Mesenteric fat pad (tissue), 1 donor: Measurements from ENCODE around the gene PREB. TPM values are rescaled to one million over a fixed set of nuclear protein-coding genes. Genes with fewer than 3 reads are reported as not detected.
A peak's percentile ranks its signal among the peaks of the same experiment; 100 is the strongest.

Experiments
- DNase-seq: peaks from one replicate; pipeline ENCODE4 v3.0.0-alpha.2; 2020; ENCODE audit warnings: low spot score
- total RNA-seq: library from RNA; stranded (reverse); fragmentation: NEBNext Ultra II Directional; extraction: Animal tissue kit (Norgen Biotek cat#: 25700); gene quantifications from one replicate; pipeline ENCODE4 v1.2.1, GENCODE V29; 2021
- donor health status: DM: yes; HTN: yes; CAD: no.

Gene PREB
- total RNA-seq, 1 donor from 2014 or later, result 76.5 TPM

DNA sequence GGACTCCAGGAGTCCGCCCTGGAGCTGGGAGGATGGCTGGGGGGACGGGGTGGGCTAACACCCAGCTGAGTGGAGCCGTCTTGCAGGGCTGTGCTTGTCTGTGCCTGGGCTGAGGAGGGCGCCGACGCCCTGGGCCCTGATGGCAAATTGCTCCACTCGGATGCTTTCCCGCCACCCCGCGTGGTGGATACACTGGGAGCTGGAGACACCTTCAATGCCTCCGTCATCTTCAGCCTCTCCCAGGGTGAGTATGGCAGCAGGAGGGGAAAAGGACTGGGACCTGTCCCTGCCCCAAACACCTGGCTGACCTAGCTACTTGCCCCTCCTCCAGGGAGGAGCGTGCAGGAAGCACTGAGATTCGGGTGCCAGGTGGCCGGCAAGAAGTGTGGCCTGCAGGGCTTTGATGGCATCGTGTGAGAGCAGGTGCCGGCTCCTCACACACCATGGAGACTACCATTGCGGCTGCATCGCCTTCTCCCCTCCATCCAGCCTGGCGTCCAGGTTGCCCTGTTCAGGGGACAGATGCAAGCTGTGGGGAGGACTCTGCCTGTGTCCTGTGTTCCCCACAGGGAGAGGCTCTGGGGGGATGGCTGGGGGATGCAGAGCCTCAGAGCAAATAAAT lies 35.0 kb downstream of the PREB start:
- DNase-seq, result no peak

DNA sequence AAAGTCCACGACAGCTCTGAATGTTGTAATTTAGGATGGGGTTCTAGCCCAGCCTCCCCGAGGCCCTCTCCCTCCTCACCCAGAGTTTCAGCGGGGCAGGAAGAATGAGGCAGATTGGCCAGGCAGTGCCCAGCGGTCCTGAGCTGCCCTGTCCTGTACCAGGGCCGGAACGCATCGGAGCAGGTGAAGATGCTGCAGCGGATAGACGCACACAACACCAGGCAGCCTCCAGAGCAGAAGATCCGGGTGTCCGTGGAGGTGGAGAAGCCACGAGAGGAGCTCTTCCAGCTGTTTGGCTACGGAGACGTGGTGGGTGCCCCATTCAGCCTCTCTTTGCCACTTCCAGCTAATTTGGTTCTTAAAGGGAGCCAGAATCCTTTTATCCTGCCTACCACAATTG lies 37.1 kb downstream of the PREB start:
- no peak for DNase-seq

DNA sequence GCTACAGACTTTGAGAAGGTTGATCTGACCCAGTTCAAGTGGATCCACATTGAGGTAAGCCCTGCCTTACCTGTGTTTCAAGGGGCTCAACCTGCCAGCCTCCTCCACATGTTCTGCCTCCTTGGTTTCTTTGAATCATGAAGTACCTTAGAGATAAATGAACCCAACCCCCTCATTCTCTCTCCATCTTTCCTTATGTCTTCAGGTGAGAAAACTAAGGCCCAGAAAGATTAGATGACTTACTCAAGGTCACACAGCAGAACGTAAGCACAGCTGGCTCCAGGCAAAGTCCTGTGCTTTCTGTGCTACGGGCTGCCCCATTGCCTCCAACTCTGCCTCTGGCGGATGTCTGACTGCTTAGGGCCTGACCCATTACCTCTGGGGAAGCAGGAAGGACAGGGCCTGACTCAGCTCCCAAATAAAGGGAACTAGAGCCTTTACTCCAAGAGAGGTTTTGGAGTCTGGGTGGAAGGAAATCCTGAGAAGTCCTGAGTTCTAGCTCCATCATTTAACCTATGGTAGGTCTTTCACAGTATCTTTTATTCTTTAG lies 37.6 kb downstream of the PREB start:
- no peak for DNase-seq

DNA sequence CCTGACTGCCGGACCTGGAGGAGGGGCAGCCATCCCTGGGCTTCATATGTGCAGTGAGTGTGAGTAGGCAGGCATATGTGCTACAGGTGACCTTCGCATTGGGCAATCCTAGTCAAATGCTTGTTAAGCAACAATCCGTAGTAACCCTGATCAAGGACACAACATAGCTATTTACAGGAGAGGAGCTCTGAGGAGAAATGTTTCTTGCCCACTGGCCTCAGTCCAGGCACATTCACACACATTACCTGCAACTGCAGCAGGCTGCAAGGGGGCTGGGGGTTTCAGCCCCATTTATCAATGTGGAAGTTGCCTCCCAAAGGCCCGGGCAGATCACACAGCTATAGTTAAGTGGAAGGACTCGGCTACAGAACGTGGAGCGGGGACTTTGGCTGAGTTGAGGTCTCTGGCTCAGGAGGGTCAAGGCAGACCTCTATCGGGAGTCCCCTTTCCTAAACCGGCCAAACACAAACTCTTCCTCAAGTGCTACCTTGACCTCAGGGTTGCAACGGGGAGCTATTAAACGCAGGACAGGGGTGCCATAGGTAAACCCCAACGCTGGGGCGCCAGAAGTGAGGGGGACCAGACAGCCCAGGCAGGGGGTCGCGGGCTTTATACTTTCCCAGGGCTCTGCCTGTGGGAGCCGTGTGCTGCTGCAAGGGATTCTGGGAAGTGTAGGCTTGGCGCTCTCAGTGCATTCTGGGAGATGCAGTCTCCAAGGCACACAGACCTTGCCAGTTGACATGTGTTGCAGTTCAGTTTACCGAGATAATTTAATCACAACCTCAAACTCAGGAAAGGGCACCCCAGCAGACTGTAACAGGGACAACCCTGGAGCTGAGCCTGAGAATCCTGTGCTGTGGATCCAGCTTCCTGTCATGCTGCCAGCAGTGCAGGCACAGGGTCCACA lies 38.4 kb downstream of the PREB start:
- DNase-seq, result no peak

DNA sequence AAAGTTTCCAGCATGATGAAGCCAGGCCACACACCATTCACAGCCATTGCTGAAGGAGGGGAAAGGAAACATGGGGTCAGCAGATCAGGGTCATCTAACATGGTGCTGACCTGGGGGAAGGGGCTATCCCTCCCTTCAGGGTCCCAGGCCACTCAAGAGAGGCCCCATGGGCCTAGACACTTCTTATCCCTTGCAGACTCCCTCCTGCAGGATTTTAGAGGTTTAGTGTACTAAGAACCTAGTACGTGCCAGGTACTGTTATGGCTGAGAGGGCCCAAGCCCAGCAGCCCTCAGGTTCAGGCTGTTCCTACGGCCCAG lies 39.0 kb downstream of the PREB start:
- no peak for DNase-seq

- DNase-seq, result no peak
Observed at GRCh38 chr2:27094353-27094984, 40.0 kb downstream of the PREB start.

DNA sequence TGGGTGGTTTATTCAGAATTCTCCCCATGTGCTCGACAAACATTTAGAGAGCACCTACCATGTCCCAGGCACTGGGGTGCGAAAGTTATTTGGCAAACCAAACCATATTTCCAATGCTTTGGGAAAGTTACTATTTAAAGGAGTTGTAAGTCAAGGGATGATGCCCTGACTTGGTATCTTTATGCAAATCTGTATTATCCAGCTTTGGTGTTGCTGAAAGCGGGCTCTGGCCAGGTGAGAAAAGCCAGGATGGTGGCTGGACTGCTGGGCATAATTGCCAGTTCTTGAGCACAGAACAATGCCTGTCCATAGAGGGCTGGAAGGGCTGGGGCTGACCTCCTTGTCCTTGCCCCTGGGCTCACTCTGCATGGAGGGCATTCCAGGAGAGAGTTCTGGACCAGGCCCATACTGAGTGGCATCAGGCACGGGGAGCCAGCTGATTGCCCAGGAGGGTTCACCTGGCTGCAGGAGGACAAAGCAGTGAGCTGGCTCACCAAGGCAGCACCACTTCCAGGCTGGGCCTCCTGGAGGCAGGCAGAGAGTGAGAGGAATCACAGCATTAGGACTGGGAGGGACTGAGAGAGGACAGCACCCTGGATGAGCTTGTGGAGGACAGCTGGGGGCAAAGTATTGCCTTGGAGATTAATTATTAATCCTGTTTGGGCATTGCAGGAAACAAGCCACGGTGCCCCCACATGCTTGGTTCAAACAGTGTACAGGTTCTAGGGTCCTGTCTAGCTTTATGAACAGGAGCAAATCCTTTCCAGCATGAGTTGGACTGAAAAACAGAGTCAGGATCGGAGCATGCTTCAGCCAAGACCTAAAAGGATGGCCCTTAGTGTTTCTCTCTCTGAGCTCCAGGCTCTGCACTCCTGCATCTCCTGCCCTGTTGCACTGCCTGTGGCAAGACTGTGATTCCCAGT lies 40.7 kb downstream of the PREB start:
- DNase-seq, result no peak

DNA sequence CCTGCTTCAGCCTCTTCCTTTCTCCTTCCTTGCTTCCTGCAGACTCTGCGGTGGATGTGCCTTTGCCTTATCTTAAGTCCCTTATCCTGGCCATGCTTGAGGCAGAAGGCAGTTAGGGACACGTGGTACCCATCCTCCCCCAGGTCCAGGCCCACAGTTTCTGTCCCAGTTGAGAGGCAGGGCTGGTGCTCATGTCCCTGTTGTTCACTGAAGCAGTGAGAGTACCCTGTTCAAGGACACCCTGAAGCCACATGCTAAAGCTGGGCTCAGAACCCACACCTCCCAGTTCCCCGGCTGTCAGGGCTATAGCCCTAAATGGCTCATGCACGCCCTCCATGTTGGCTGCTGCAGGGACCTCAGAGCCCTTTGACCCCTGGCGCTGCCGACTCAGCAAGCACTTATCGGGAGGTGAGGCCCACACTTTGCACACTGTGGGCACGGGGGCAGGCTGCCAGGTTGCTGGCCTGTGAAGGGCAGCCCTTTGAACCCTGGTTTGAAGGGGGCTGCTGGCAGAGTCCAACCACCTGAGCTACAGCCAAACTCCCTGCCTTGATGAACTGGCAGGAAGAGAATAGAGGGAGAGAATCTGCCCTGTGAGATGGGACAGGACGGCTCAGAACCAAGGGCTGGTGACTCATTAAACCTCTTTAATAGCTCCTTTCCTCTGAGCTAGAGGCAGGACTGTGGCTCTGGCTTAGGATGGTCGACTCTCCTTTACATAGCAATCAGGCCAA lies 41.6 kb downstream of the PREB start:
- no peak for DNase-seq

DNA sequence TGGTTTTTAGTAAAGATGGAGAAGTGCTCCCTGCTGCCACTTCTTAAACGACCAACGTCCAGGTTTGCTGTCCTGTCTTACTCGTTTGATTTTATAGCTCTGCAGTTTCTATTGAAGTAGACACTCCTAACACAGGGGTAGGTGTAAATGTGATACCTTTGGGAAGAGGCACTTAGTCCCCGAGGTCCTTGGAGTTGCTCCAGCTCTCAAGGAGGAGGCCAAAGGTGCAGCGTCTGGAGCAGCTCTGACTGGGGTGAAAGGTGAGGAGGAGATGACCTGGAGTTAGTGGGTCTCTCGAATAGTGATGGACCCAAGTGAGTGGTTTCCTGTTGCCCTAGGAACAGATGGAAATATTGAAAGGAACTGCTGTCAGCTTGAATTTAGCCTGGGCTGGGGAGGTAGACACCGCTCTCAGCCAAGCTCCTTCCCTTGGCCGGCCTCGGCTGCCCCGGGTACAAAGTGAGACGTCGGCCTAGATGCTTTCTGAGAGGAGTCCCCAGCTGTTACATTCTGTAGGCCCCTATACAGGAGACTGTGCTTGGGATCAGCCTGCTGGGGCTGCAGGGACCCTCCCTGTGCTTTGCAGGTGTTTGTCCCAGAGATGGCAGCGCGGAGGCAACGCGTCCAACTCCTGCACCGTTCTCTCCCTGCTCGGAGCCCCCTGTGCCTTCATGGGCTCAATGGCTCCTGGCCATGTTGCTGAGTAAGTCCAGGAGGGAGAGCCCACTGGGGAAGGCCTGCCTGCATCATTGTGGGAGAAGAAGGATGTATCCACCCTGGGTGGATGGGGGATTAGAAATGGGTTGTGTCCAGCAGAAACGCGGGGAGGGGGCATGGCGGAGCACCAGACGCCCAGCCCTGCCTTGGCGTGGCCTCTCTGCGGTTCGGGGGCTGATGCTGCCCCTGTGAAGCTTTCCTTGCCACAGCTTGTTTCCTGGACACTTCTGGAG lies 42.4 kb downstream of the PREB start:
- no peak for DNase-seq

- no peak for DNase-seq
Observed at GRCh38 chr2:27089111-27089954, 45.1 kb downstream of the PREB start.

DNA sequence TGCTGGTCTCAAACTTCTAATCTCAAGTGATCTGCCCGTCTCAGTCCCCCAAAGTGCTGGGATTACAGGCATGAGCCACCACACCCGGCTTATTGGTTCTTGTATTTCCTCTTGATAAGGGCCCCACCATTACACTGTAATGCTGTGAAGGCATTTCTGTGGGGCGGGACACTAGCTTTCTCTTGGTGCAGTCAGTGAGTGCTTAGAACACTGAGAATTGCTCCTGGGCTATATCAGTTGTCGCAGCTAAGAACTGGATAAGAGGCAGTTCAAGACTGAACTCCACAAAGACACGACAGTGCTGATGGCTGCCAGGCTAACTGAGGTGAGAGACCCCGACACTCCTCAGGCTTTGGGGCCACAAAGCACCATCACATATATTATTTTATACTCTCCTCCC lies 45.8 kb downstream of the PREB start:
- DNase-seq, result no peak

DNA sequence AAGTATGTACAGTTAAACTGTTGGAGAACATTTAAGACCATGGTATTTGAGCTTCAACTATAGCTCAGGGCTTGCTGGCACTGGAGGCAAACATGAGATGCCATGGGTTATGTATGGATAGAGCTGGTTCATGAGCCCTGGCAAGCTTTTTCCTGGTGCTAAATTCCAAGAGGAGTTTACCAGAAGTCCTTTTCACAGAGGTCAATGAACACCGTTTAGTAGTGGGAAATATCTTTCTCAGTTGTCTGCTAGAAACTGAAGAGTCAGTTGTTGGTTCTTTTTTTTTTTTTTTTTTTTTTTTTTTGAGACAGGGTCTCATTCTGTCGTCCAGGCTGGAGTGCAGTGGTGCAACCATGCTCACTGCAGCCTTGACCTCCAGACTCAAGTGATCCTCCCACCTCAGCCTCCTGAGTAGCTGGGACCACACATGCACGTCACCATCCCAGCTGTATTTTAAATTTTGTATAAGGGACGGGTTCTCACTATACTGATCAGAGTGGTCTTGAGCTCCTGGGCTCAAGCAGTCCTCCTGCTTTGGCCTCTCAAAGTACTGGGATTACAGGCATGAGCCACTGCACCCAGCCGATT lies 46.5 kb downstream of the PREB start:
- DNase-seq, result no peak

- no peak for DNase-seq
Observed at GRCh38 chr2:27086724-27087593, 47.5 kb downstream of the PREB start, which contains the start of gene KHK. TSS of gene KHK (plus strand) at chr2:27086772. CDS start at chr2:27087260, 488 bp downstream.

- peak; percentile 99 for DNase-seq
Observed at GRCh38 chr2:27086090-27086723, 48.2 kb downstream of the PREB start.

GRCh38 chr2:27085673-27086089 lies 48.8 kb downstream of the PREB start:
- DNase-seq, result peak; percentile 94

- no peak for DNase-seq
Observed at GRCh38 chr2:27085062-27085672, 49.3 kb downstream of the PREB start.
